A549 (cell line): Measurements from ENCODE around the gene CC2D1A. TPM values are rescaled to one million over a fixed set of nuclear protein-coding genes. Genes with fewer than 3 reads are reported as not detected.

Source experiments
- ATAC-seq, 2 experiments: fragments of 200-7000 bp in 1 of 2; fragments of >200 bp in 1 of 2; cut with Nextera tagmentation in 1 of 2; cut with Tn5 transposase in 1 of 2; 3 replicates each; pipeline versions ENCODE4 v1.8.0 to v1.9.1; 2018 to 2020; ENCODE audit warnings: mild to moderate bottlenecking in 1 of 2, moderate library complexity in 1 of 2
- CTCF ChIA-PET: fragments of 300-600 bp; sonication (Branson Sonifier 250); formaldehyde crosslinking; extraction: SDS; loops from one replicate; lab custom pipeline; 2021; ENCODE audit warnings: antibody characterized with exemption, inconsistent platforms; lab: Yijun Ruan, JAX
- POLR2A ChIA-PET: fragments of 350-600 bp; formaldehyde crosslinking; extraction: SDS; loops from one replicate; lab custom pipeline; 2021; ENCODE audit warnings: antibody characterized with exemption, inconsistent platforms; lab: Yijun Ruan, JAX
- DNase-seq, 2 experiments: peaks; one replicate each; pipeline versions ENCODE4 v3.0.0 to v3.0.0-alpha.2; 2011 to 2016; ENCODE audit warnings: low read depth in 1 of 2, low spot score in 1 of 2
- FAIRE-seq: peaks from 2 replicates; lab custom pipeline; 2011; peaks lifted over from hg19 to GRCh38; lab: Jason Lieb, UNC
- H3K27ac ChIP-seq, 2 experiments: fragments of >200 bp; sonication (Bioruptor Twin); formaldehyde crosslinking; 3 replicates each; pipeline ENCODE4 v1.5.1; 2016 to 2017
- H3K4me1 ChIP-seq: fragments of >200 bp; sonication (Bioruptor Twin); formaldehyde crosslinking; 3 replicates; pipeline ENCODE4 v1.6.1; 2016
- H3K4me2 ChIP-seq: fragments of >200 bp; sonication (Bioruptor Twin); formaldehyde crosslinking; 3 replicates; pipeline ENCODE4 v1.6.1; 2016
- H3K4me3 ChIP-seq: fragments of >200 bp; sonication (Bioruptor Twin); formaldehyde crosslinking; 3 replicates; pipeline ENCODE4 v1.5.1; 2016
- H3K9me3 ChIP-seq: fragments of >200 bp; sonication (Bioruptor Twin); formaldehyde crosslinking; 3 replicates; pipeline ENCODE4 v1.6.1; 2016
- EHF ChIP-seq: fragments of 250-450 bp; sonication (Bioruptor Pico); IDR thresholded peaks from 2 replicates; pipeline ENCODE4 v1.5.0; 2020; ENCODE audit warnings: mild to moderate bottlenecking
- FOSB ChIP-seq: fragments of 250-450 bp; sonication (Bioruptor Pico); IDR thresholded peaks from 2 replicates; pipeline ENCODE4 v1.5.0; 2020; ENCODE audit warnings: mild to moderate bottlenecking, moderate library complexity
- FOSL2 ChIP-seq, 2 experiments: fragments of 450-650 bp in 1 of 2; fragments of >200 bp in 1 of 2; sonication (Bioruptor Twin) in 1 of 2; formaldehyde crosslinking; IDR thresholded peaks; 2 replicates each; pipeline versions ENCODE4 v1.5.0 to v1.6.1; 2016 to 2020; ENCODE audit warnings: mild to moderate bottlenecking in 1 of 2, moderate library complexity in 1 of 2
- GATA3 ChIP-seq: IDR thresholded peaks from 2 replicates; pipeline ENCODE4 v1.6.1; 2012; ENCODE audit warnings: borderline replicate concordance
- HDAC2 ChIP-seq: fragments of 200-600 bp; sonication (generic); IDR thresholded peaks from 2 replicates; pipeline ENCODE4 v1.6.1; 2016
- HOXA7 ChIP-seq: fragments of 250-450 bp; sonication (Bioruptor Pico); IDR thresholded peaks from 2 replicates; pipeline ENCODE4 v1.5.0; 2020; ENCODE audit warnings: mild to moderate bottlenecking, moderate library complexity
- HOXB5 ChIP-seq: fragments of 250-450 bp; sonication (Bioruptor Pico); IDR thresholded peaks from 2 replicates; pipeline ENCODE4 v1.5.0; 2020; ENCODE audit warnings: mild to moderate bottlenecking, moderate library complexity
- JUN ChIP-seq, 2 experiments: fragments of >200 bp; sonication (Bioruptor Twin); formaldehyde crosslinking; IDR thresholded peaks; 2 replicates in 1 of 2; 3 replicates in 1 of 2; pipeline ENCODE4 v1.6.1; 2016 to 2017
- KDM5A ChIP-seq: fragments of 200-600 bp; sonication (generic); IDR thresholded peaks from 2 replicates; pipeline ENCODE4 v1.6.1; 2016; ENCODE audit warnings: antibody characterized with exemption, mild to moderate bottlenecking
- MAZ ChIP-seq: fragments of 150-350 bp; IDR thresholded peaks from 2 replicates; pipeline ENCODE4 v1.6.1; 2014; ENCODE audit warnings: antibody characterized with exemption, low read depth, low read length, borderline replicate concordance
- RAD21 ChIP-seq, 2 experiments: fragments of >200 bp in 1 of 2; sonication (Bioruptor Twin) in 1 of 2; formaldehyde crosslinking in 1 of 2; IDR thresholded peaks in 1 of 2; conservative IDR thresholded peaks in 1 of 2; 2 replicates in 1 of 2; 3 replicates in 1 of 2; pipeline ENCODE4 v1.6.1; 2012 to 2018; ENCODE audit warnings: inconsistent platforms in 1 of 2
- RCOR1 ChIP-seq: fragments of 150-350 bp; IDR thresholded peaks from 2 replicates; pipeline ENCODE4 v1.6.1; 2014; ENCODE audit warnings: antibody characterized with exemption, low read length, low read depth
- SMC3 ChIP-seq: fragments of >200 bp; sonication (Bioruptor Twin); formaldehyde crosslinking; IDR thresholded peaks from 3 replicates; pipeline ENCODE4 v1.6.1; 2018; ENCODE audit warnings: inconsistent platforms
- SREBF2 ChIP-seq: fragments of 450-650 bp; IDR thresholded peaks from 2 replicates; pipeline ENCODE4 v1.6.1; 2014; ENCODE audit warnings: mild to moderate bottlenecking, moderate library complexity
- TFCP2L1 ChIP-seq: fragments of 250-450 bp; sonication (Bioruptor Pico); IDR thresholded peaks from 2 replicates; pipeline ENCODE4 v1.5.0; 2021; ENCODE audit warnings: mild to moderate bottlenecking
- ZNF302 ChIP-seq: fragments of 250-450 bp; sonication (Bioruptor Pico); IDR thresholded peaks from 2 replicates; pipeline ENCODE4 v1.9.0; 2021; ENCODE audit warnings: inconsistent platforms, mild to moderate bottlenecking, moderate library complexity
- WGBS: methylation state at CpG from one replicate; pipeline ENCODE4 v1.1.6; 2017; ENCODE audit errors: missing lambda C conversion rate; 5-methylcytosine and 5-hydroxymethylcytosine counted together
- polyA plus RNA-seq, 4 experiments: library from polyadenylated mRNA; depleted of rRNA in 3 of 4; stranded (reverse); fragments of >200 nt; fragmentation: RNase III in 1 of 4; extraction: RNeasy Plus Mini Kit Qiagen cat#74134 plus additional on column Dnase treatment in 1 of 4; gene quantifications; 2 replicates in 3 of 4; 3 replicates in 1 of 4; pipeline ENCODE4 v1.2.3, GENCODE V29; 2011 to 2017
- TF ChIP-seq, protein P1 (sequence below): fragments of 250-450 bp; sonication (Bioruptor Pico); IDR thresholded peaks from 2 replicates; pipeline ENCODE4 v1.5.0; 2021; ENCODE audit warnings: mild to moderate bottlenecking, moderate library complexity, borderline replicate concordance
- TF ChIP-seq, protein P2 (sequence below): IDR thresholded peaks from 2 replicates; pipeline ENCODE4 v1.6.1; 2012; ENCODE audit warnings: low read depth, borderline replicate concordance
- TF ChIP-seq, protein P3 (sequence below): fragments of 200-600 bp; sonication (generic); IDR thresholded peaks from 2 replicates; pipeline ENCODE4 v1.6.1; 2016; ENCODE audit warnings: antibody characterized with exemption, mild to moderate bottlenecking, moderate library complexity

Gene CC2D1A
- polyA plus RNA-seq, 2 of the 4 experiments (the other 2 are of a cell fraction): 4.8 to 13.9 TPM

DNA sequence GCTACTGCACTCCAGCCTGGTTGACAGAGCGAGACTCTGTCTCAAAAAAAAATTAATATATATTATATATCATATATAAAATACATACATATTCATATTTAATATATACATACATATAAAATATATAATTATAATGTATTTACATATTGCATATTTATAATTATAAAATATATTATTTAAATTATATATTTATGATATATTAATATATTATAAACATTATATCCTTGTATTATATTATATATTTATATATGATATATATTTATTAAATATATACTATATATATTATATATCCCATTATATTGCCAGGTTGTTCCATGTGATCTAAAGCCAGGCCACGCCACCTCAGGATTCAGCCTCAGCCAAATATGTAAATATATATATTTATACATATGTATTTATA lies 9.8 kb upstream of the CC2D1A start:
- FAIRE-seq (no peak), DNase-seq (no peak), ATAC-seq (no peak)
- TF ChIP-seq RAD21 (conservative IDR thresholded peaks at IDR 0.05 in 1 of 2, IDR thresholded peaks at IDR 0.05 in 1 of 2): no peak
- no peak for TF ChIP-seq KDM5A
- H3K4me3 ChIP-seq: no peak overlapping the region
- H3K4me2 ChIP-seq: no peak overlapping the region
- H3K27ac ChIP-seq: no peak overlapping the region
- H3K4me1 ChIP-seq: no peaks in the 10 kb centered on the region
- CTCF ChIA-PET: no interaction called here
- H3K9me3 ChIP-seq: no peaks in the 10 kb centered on the region
- 88% methylated on average over 2 of the region's 2 CpGs for WGBS
- POLR2A ChIA-PET: no interaction called here

DNA sequence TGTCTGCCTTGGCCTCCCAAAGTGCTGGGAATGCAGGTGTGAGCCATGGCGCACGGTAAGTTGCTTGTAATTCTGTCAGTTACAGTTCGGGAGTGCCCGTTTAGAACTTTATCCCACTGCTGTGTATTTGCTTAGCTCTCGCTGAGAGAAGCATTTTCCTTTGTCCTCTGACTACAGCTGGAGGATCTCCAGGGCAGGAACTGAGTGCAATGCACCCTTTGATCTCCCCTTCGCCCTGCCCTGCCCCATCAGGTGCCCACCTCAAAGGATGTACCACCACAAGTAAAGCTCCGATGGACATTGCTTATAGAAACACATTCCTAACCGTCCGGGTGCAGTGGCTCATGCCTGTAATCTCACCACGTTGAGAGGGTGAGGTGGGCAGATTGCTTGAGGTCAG lies 6.6 kb upstream of the CC2D1A start:
- TF ChIP-seq, protein P1, sequence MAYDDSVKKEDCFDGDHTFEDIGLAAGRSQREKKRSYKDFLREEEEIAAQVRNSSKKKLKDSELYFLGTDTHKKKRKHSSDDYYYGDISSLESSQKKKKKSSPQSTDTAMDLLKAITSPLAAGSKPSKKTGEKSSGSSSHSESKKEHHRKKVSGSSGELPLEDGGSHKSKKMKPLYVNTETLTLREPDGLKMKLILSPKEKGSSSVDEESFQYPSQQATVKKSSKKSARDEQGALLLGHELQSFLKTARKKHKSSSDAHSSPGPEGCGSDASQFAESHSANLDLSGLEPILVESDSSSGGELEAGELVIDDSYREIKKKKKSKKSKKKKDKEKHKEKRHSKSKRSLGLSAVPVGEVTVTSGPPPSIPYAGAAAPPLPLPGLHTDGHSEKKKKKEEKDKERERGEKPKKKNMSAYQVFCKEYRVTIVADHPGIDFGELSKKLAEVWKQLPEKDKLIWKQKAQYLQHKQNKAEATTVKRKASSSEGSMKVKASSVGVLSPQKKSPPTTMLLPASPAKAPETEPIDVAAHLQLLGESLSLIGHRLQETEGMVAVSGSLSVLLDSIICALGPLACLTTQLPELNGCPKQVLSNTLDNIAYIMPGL (CRISPR knock-in tag): no peak
- TF ChIP-seq FOSL2 (IDR thresholded peaks at IDR 0.05) (no peak), FOSL2 (CRISPR knock-in tag; IDR thresholded peaks at IDR 0.05) (no peak), JUN (IDR thresholded peaks at IDR 0.05) (no peak), KDM5A (no peak), RCOR1 (no peak), HOXB5 (CRISPR knock-in tag) (no peak), EHF (no peak), HOXA7 (CRISPR knock-in tag) (no peak), MAZ (no peak), SMC3 (no peak), GATA3 (no peak), HDAC2 (no peak), FOSB (CRISPR knock-in tag) (no peak), TFCP2L1 (CRISPR knock-in tag) (no peak)
- TF ChIP-seq, protein P2, sequence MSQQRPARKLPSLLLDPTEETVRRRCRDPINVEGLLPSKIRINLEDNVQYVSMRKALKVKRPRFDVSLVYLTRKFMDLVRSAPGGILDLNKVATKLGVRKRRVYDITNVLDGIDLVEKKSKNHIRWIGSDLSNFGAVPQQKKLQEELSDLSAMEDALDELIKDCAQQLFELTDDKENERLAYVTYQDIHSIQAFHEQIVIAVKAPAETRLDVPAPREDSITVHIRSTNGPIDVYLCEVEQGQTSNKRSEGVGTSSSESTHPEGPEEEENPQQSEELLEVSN: no peak
- TF ChIP-seq, all 56 proteins: peak for 0
- no peaks in the 10 kb centered on the region for H3K4me1 ChIP-seq
- POLR2A ChIA-PET: no interaction called here
- no peak overlapping the region for H3K27ac ChIP-seq
- H3K4me2 ChIP-seq: no peak overlapping the region
- WGBS: 62% methylated on average over 10 of the region's 10 CpGs
- no peaks in the 10 kb centered on the region for H3K9me3 ChIP-seq
- CTCF ChIA-PET: interaction anchor here (1.2 to 2.0 kb wide), 4 partner anchors 11 to 160 kb away, joined by 3 to 8 read pairs (median 3); no protein-coding TSS in a partner anchor
- DNase-seq (no peak), ATAC-seq (no peak), FAIRE-seq (no peak)
- no peak overlapping the region for H3K4me3 ChIP-seq

DNA sequence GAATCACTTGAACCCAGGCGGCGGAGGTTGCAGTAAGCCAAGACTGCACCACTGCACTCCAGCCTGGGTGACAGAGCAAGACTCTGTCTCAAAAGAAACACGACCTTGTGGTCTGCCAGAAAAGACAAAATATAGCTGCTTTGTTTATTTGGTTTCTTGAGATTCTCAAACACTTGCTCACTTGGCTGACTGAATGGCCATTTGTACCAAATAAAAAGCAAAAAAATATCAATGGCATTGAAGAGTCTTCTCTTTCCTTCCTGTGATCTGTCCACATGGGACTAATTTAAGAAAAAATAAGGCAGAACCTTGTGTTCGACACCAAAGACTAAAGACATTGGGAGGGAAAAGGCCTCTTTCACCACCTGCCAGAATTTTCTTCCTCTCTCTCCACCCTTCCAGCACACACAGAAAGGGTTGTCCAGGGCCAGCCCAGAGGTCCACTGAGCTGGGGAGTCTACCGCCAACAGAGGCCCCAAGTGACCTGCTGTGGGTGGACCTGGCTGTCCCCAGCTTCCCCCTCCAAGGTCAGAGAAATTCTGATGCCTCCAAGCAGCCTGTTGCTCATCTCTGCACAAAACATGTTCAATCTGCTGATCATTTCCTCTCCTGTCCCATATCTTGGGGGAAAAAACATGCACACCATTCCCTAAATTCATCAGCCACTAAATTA lies 6.0 kb upstream of the CC2D1A start:
- CTCF ChIA-PET: interaction anchor here (1.0 to 2.0 kb wide), 6 partner anchors 10 to 237 kb away, joined by 3 to 8 read pairs (median 3); partner anchors contain the start of gene ASF1B

More for the DNA sequence above, 6.0 kb upstream of the CC2D1A start:
- H3K27ac ChIP-seq: no peak overlapping the region
- no peaks in the 10 kb centered on the region for H3K9me3 ChIP-seq
- 69% methylated on average over 4 of the region's 5 CpGs for WGBS
- H3K4me2 ChIP-seq: no peak overlapping the region
- POLR2A ChIA-PET: no interaction called here
- no peak for TF ChIP-seq ZNF302 (CRISPR knock-in tag)
- TF ChIP-seq, protein P3, sequence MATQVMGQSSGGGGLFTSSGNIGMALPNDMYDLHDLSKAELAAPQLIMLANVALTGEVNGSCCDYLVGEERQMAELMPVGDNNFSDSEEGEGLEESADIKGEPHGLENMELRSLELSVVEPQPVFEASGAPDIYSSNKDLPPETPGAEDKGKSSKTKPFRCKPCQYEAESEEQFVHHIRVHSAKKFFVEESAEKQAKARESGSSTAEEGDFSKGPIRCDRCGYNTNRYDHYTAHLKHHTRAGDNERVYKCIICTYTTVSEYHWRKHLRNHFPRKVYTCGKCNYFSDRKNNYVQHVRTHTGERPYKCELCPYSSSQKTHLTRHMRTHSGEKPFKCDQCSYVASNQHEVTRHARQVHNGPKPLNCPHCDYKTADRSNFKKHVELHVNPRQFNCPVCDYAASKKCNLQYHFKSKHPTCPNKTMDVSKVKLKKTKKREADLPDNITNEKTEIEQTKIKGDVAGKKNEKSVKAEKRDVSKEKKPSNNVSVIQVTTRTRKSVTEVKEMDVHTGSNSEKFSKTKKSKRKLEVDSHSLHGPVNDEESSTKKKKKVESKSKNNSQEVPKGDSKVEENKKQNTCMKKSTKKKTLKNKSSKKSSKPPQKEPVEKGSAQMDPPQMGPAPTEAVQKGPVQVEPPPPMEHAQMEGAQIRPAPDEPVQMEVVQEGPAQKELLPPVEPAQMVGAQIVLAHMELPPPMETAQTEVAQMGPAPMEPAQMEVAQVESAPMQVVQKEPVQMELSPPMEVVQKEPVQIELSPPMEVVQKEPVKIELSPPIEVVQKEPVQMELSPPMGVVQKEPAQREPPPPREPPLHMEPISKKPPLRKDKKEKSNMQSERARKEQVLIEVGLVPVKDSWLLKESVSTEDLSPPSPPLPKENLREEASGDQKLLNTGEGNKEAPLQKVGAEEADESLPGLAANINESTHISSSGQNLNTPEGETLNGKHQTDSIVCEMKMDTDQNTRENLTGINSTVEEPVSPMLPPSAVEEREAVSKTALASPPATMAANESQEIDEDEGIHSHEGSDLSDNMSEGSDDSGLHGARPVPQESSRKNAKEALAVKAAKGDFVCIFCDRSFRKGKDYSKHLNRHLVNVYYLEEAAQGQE: no peak
- no peak for TF ChIP-seq RCOR1
- TF ChIP-seq SREBF2: no peak
- ATAC-seq (no peak), FAIRE-seq (no peak), DNase-seq (no peak)
- no peaks in the 10 kb centered on the region for H3K4me1 ChIP-seq
- no peak overlapping the region for H3K4me3 ChIP-seq
